HEK293T (cell line): ENCODE results near the gene AFF4.

ENCODE experiments used
- CTCF ChIA-PET: fragments of 350-600 bp; formaldehyde crosslinking; extraction: SDS; loops from one replicate; lab custom pipeline; 2021; ENCODE audit warnings: antibody characterized with exemption, inconsistent platforms; lab: Yijun Ruan, JAX
- POLR2A ChIA-PET: fragments of 350-600 bp; formaldehyde crosslinking; extraction: SDS; loops from one replicate; lab custom pipeline; 2020; ENCODE audit warnings: antibody characterized with exemption, inconsistent platforms; lab: Yijun Ruan, JAX
- DNase-seq: peaks from one replicate; pipeline ENCODE4 v3.0.0; 2012; ENCODE audit warnings: mixed read lengths; ENCODE audit errors: extremely low spot score
- ARNT ChIP-seq: fragments of 450-650 bp; IDR thresholded peaks from 2 replicates; pipeline ENCODE4 v1.6.1; 2017; ENCODE audit warnings: mild to moderate bottlenecking
- BHLHE40 ChIP-seq: fragments of 450-650 bp; IDR thresholded peaks from 2 replicates; pipeline ENCODE4 v1.6.1; 2016; ENCODE audit warnings: mild to moderate bottlenecking, moderate library complexity, borderline replicate concordance
- CTBP1 ChIP-seq: fragments of 450-650 bp; IDR thresholded peaks from 2 replicates; pipeline ENCODE4 v1.6.1; 2016; ENCODE audit warnings: borderline replicate concordance
- ELF4 ChIP-seq: fragments of 450-650 bp; IDR thresholded peaks from 2 replicates; pipeline ENCODE4 v1.6.1; 2017; ENCODE audit warnings: antibody characterized with exemption
- FOXA1 ChIP-seq: fragments of 450-650 bp; IDR thresholded peaks from 2 replicates; pipeline ENCODE4 v1.6.1; 2016; ENCODE audit warnings: mild to moderate bottlenecking
- FOXK2 ChIP-seq: fragments of 450-650 bp; IDR thresholded peaks from 2 replicates; pipeline ENCODE4 v1.6.1; 2016; ENCODE audit warnings: mild to moderate bottlenecking
- FOXM1 ChIP-seq: fragments of 450-650 bp; IDR thresholded peaks from 2 replicates; pipeline ENCODE4 v1.6.1; 2017; ENCODE audit warnings: mild to moderate bottlenecking, borderline replicate concordance
- HDGF ChIP-seq: fragments of 450-650 bp; IDR thresholded peaks from 2 replicates; pipeline ENCODE4 v1.6.1; 2017; ENCODE audit warnings: antibody characterized with exemption, borderline replicate concordance
- L3MBTL2 ChIP-seq: fragments of 450-650 bp; conservative IDR thresholded peaks from 2 replicates; pipeline ENCODE4 v1.6.1; 2016; ENCODE audit warnings: mild to moderate bottlenecking
- LEF1 ChIP-seq: fragments of 450-650 bp; IDR thresholded peaks from 2 replicates; pipeline ENCODE4 v1.6.1; 2017; ENCODE audit warnings: mild to moderate bottlenecking, borderline replicate concordance
- NFRKB ChIP-seq: fragments of 450-650 bp; IDR thresholded peaks from 2 replicates; pipeline ENCODE4 v1.6.1; 2016; ENCODE audit warnings: mild to moderate bottlenecking, moderate library complexity
- PKNOX1 ChIP-seq: fragments of 450-650 bp; IDR thresholded peaks from 2 replicates; pipeline ENCODE4 v1.6.1; 2016
- SP1 ChIP-seq: fragments of 450-650 bp; IDR thresholded peaks from 2 replicates; pipeline ENCODE4 v1.6.1; 2017
- SUZ12 ChIP-seq: fragments of 450-650 bp; IDR thresholded peaks from 2 replicates; pipeline ENCODE4 v1.6.1; 2016; ENCODE audit warnings: mild to moderate bottlenecking
- TARDBP ChIP-seq: fragments of 450-650 bp; IDR thresholded peaks from 2 replicates; pipeline ENCODE4 v1.6.1; 2016
- ZNF384 ChIP-seq: fragments of 450-650 bp; IDR thresholded peaks from 2 replicates; pipeline ENCODE4 v1.6.1; 2016

AFF4 gene

DNA sequence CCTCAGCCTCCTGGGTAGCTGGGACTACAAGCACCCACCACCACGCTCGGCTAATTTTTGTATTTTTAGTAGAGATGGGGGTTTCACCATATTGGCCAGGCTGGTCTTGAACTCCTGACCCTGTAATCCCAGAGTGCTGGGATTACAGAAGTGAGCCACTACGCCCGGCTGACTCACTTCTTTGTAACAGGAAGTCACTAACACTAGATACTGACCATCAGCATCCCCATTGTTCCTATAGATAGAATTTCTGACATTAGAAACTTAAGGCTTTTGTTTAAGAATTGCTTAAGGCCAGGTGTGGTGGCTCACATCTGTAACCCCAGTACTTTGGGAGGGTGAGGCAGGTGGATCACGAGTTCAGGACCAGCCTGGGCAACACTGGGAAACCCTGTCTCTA is 47.8 kb downstream of the AFF4 start:
- TF ChIP-seq ARNT (no peak), LEF1 (no peak), PKNOX1 (no peak), SP1 (no peak), SUZ12 (no peak), L3MBTL2 (no peak), CTBP1 (no peak), FOXK2 (no peak), FOXA1 (no peak), HDGF (no peak), BHLHE40 (no peak), ZNF384 (no peak)
- DNase-seq: no peak
- ChIA-PET CTCF (no interaction called here), POLR2A (no interaction called here)

- TF ChIP-seq FOXK2 (no peak), LEF1 (no peak), HDGF (no peak), SUZ12 (no peak), CTBP1 (no peak), TARDBP (no peak), L3MBTL2 (no peak), ELF4 (no peak), SP1 (no peak)
- ChIA-PET POLR2A (no interaction called here), CTCF (interaction anchor here (0.6 kb wide), 1 partner anchor 70 kb away, joined by 3 read pairs; no protein-coding TSS in a partner anchor)
- DNase-seq: no peak
Measured at GRCh38 chr5:132909702-132910101, 53.7 kb downstream of the AFF4 start.

DNA sequence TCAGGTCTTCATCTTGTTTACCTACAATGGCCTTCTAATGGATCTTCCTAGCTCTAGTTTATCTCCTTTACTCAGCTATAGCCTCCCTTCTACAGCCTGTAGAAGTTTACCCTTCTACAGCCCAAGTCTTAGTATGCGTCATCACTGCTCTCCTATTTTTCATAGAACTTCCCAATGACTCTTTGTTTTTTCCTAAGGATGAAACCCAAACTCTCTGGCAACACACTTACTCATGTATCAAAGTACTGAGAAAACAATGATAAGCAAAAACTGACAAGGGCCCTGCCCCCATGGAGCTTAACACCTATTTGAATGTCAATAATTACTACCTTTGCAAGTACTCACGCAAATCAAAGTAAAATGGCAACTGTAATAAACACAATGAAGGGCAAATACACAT is 56.3 kb downstream of the AFF4 start:
- ChIA-PET POLR2A (no interaction called here), CTCF (no interaction called here)
- no peak for TF ChIP-seq L3MBTL2
- TF ChIP-seq FOXA1: no peak
- TF ChIP-seq TARDBP: no peak
- TF ChIP-seq NFRKB: no peak
- no peak for TF ChIP-seq CTBP1
- no peak for TF ChIP-seq BHLHE40
- no peak for TF ChIP-seq SUZ12
- no peak for TF ChIP-seq SP1
- no peak for TF ChIP-seq LEF1
- no peak for TF ChIP-seq HDGF
- no peak for TF ChIP-seq ARNT
- DNase-seq: no peak

GRCh38 chr5:132905938-132906337 is 57.5 kb downstream of the AFF4 start:
- TF ChIP-seq BHLHE40: no peak
- no peak for TF ChIP-seq PKNOX1
- no peak for TF ChIP-seq L3MBTL2
- TF ChIP-seq FOXA1: no peak
- no peak for TF ChIP-seq FOXK2
- no peak for TF ChIP-seq HDGF
- no peak for TF ChIP-seq CTBP1
- no peak for TF ChIP-seq SUZ12
- TF ChIP-seq ARNT: no peak
- TF ChIP-seq FOXM1: no peak
- TF ChIP-seq NFRKB: no peak
- TF ChIP-seq TARDBP: no peak
- no peak for TF ChIP-seq ZNF384
- TF ChIP-seq SP1: no peak
- no peak for TF ChIP-seq ELF4
- no peak for TF ChIP-seq LEF1
- no peak for DNase-seq
- CTCF ChIA-PET: interaction anchor here (0.6 kb wide), 1 partner anchor 54 kb away, joined by 3 read pairs; no protein-coding TSS in a partner anchor
- POLR2A ChIA-PET: no interaction called here

- no peak for DNase-seq
- ChIA-PET POLR2A (no interaction called here), CTCF (no interaction called here)
- TF ChIP-seq ARNT (no peak), SUZ12 (no peak), HDGF (no peak), FOXK2 (no peak), PKNOX1 (no peak), L3MBTL2 (no peak), CTBP1 (no peak), NFRKB (no peak), TARDBP (no peak)
Measured at GRCh38 chr5:132901730-132902129, 61.7 kb downstream of the AFF4 start.

DNA sequence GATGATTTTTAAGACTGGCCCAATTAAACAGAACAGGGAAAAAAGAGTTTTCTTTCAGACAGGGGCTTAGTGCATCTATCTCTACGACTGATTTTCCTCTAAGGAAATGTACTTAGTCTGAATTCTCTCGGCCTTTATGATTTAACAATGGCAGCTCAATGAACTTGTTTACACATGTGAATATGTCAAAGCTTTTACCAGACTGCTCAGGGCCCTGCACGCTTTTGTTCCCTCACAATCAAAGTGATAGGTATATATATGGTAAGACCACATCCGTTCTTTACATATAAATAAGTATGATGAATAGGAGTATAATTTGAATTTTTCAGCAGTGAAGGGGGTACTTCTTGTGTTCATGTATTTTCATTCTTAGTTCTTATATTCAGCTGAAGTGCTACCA is 62.4 kb downstream of the AFF4 start:
- POLR2A ChIA-PET: no interaction called here
- CTCF ChIA-PET: no interaction called here
- no peak for TF ChIP-seq BHLHE40
- no peak for TF ChIP-seq LEF1
- no peak for TF ChIP-seq NFRKB
- no peak for TF ChIP-seq FOXA1
- TF ChIP-seq ZNF384: no peak
- no peak for TF ChIP-seq ARNT
- no peak for TF ChIP-seq FOXK2
- TF ChIP-seq SP1: no peak
- TF ChIP-seq TARDBP: no peak
- no peak for TF ChIP-seq FOXM1
- TF ChIP-seq ELF4: no peak
- TF ChIP-seq L3MBTL2: no peak
- TF ChIP-seq CTBP1: no peak
- no peak for TF ChIP-seq PKNOX1
- no peak for TF ChIP-seq HDGF
- no peak for TF ChIP-seq SUZ12

More for the DNA sequence above, 62.4 kb downstream of the AFF4 start:
- no peak for DNase-seq
